Heart right ventricle (tissue), 16 donors: ENCODE measurements around the gene ATPAF1. TPM values are rescaled to one million over a fixed set of nuclear protein-coding genes. Genes with fewer than 3 reads are reported as not detected.

Experiments
- ATAC-seq, 8 donors: fragments of 200-7000 bp; cut with Tn5 transposase; one replicate each; pipeline ENCODE4 v1.9.1; 2020; ENCODE audit warnings: mild to moderate bottlenecking in 8 of 8, moderate library complexity in 8 of 8, moderate number of reproducible peaks in 1 of 8
- DNase-seq, 2 donors: peaks; one replicate each; pipeline ENCODE4 v3.0.0-alpha.2; 2020
- H3K27ac ChIP-seq, 10 donors: fragments of 200-600 bp; sonication (generic) in 2 of 10; one replicate each; pipeline versions ENCODE4 v1.5.0 to v1.8.0; 2020 to 2022; ENCODE audit warnings: mild to moderate bottlenecking in 3 of 10
- H3K27me3 ChIP-seq, 7 donors: fragments of 200-600 bp; one replicate each; pipeline ENCODE4 v1.8.0; 2021 to 2022; ENCODE audit warnings: mild to moderate bottlenecking in 2 of 7
- H3K36me3 ChIP-seq, 9 donors: fragments of 200-600 bp; sonication (generic) in 1 of 9; one replicate each; pipeline versions ENCODE4 v1.5.0 to v1.8.0; 2020 to 2022; ENCODE audit warnings: mild to moderate bottlenecking in 2 of 9
- H3K4me1 ChIP-seq, 9 donors: fragments of 200-600 bp; sonication (generic) in 1 of 9; one replicate each; pipeline versions ENCODE4 v1.5.0 to v1.8.0; 2020 to 2022; ENCODE audit warnings: mild to moderate bottlenecking in 4 of 9
- H3K4me3 ChIP-seq, 10 donors: fragments of 200-600 bp; sonication (generic) in 2 of 10; one replicate each; pipeline versions ENCODE4 v1.5.0 to v1.8.0; 2020 to 2022; ENCODE audit warnings: mild to moderate bottlenecking in 7 of 10, moderate library complexity in 2 of 10
- H3K9me3 ChIP-seq, 11 donors: fragments of 200-600 bp in 10 of 11; sonication (generic) in 2 of 11; one replicate each; pipeline versions ENCODE4 v1.5.0 to v1.8.0; 2013 to 2022; ENCODE audit warnings: mild to moderate bottlenecking in 2 of 11, control low read depth in 1 of 11, moderate library complexity in 1 of 11
- CTCF ChIP-seq, 9 donors: fragments of 200-600 bp; sonication (generic) in 2 of 9; IDR thresholded peaks; one replicate each; pipeline versions ENCODE4 v1.5.0 to v1.8.0; 2021 to 2022; ENCODE audit warnings: antibody characterized with exemption in 9 of 9, mild to moderate bottlenecking in 5 of 9, moderate library complexity in 1 of 9
- WGBS, 2 donors: extraction: QIAGEN DNeasy Blood & Tissue Kit; methylation state at CpG; one replicate each; pipeline ENCODE4 v1.1.7; 2013; ENCODE audit warnings: inconsistent platforms in 1 of 2; 5-methylcytosine and 5-hydroxymethylcytosine counted together
- intact Hi-C, 10 donors: fragments of 100-400 bp; cut with DNase I; formaldehyde crosslinking; loops; one replicate each; pipeline versions ENCODE4 v1.11.1 to v1.14.2; 2022
- polyA plus RNA-seq, 2 donors: library from polyadenylated mRNA; stranded (reverse); fragments of 200-250 nt; gene quantifications; one replicate each; pipeline ENCODE4 v1.2.3, GENCODE V29; 2013
- total RNA-seq, 10 donors: library from RNA; stranded (reverse); fragmentation: NEBNext Ultra II Directional in 3 of 10; extraction: Animal tissue kit (Norgen Biotek cat#: 25700) in 3 of 10; gene quantifications; one replicate each; pipeline versions ENCODE4 v1.2.1 to v1.2.4, GENCODE V29; 2021 to 2023
- donor health status: Arrhythmogenic right ventricular cardiomyopathy.
- donor health status: ischemic (EF 13 %, LVEDD 7.1; RV severe dilation, severe dysfunction).
- donor health status: healthy with polysubstance abuse.
- donor health status: DM: no; HTN: yes; CAD: no.
- donor health status: DM: no; HTN: no; CAD: no.
- donor health status: ischemic (EF 25% LVEDD 6.9; RV normal size, moderate dysfunction).
- donor health status: ischemic (EF 25% LVEDD 5.7; RV mildly dilated, moderate dysfunction).
- donor health status: healthy.
- donor health status: DM: yes; HTN: yes; CAD: no.
- donor health status: Ischemic cardiomyopathy.
- donor health status: ischemic (EF 35%, LVEDD 5.7; RV mildly dilated, moderate dysfunction).
- donor health status: nonischemic (EF 11% LVEDD 7.7; RV severe dilation, severe dysfunction).
- donor health status: DM: yes; HTN: yes; CAD: no.
- donor health status: PGD.
- donor health status: ischemic (EF 29% LVEDD 5.4; RV normal size, mild dysfunction).
- donor health status: nonischemic (EF 23%, LVEDD 6.1; RV moderate dilation, normal function).

ATPAF1 gene
- total and polyA plus RNA-seq, 12 donors: 80.5 to 271 (median 195) TPM

DNA sequence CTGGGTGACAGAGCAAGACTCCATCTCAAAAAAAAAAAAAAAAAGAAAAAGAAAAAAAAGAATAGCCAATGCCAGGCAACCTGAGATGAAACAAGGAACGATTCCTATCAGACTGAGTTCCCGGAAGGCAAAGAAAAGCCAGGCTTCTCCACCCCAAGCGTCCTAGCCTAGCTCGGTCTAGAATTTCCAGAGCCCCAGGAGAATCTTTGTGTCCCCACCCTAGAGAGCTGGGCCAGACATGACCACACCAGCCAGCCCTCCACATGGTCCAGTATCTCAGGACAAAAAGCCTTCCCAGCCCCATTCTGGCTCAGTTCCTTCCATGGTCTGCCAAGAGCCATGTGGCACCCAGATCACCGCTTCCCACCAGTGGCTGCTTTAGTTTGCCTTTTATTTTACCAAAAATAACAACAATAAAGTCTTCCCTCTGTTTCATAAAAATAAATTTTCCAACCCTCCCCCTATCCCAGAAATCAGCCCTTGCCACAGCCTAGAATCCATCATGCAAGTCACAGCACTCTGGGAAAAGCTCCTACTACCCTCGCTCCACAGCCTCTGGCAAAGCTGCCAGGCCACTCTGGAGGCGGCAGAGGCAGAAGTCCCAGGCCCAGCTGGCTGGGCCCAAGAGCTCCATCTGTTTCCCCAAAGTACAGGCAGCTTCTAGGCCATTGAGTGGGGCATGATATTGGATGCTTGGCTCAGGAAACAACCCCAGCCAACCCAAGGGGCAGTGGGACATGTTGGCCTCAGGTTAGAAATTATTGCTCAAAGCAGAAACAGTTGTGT lies 60.6 kb downstream of the ATPAF1 start:
- DNase-seq: peak; percentile 44 to 47
- peaks cover 13 to 67% (median 57%) of the 10 kb centered on the region in 9 donors for H3K4me1 ChIP-seq

DNA sequence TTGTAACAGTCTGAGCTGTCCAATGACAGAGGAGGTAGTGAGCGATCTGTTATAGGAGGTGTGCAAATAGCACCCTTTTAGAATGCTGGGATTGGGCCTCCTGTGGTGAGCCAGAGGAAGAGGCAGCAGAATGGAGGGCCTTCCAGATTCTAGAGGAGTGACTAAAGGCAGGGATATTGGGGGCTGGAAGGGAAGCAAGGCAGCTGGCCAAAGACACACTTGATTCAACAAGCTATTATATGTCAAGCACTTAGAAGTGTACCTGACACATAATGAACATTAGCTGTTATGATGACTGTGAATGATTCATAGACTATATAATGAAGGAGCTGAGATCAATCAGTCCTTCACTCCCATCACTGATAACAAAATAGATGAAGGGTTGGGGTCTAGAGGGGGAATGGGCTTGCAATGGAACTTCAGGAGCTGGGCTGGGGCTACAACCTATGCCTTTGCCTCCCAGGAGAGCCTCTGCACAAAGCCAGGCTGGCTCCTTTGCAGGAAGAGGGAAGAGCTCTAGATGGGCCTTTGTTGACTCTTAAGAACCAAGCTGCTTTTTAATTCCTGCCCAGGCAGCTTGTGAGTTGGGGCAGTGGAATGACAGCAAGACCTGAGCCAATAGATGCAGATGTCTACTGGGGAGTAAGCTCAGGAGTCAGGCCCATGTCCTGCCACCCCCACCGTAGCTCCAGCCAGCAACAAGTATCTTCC lies 61.8 kb downstream of the ATPAF1 start:
- ATAC-seq (no peak), DNase-seq (no peak)
- peak overlapping the region in 6 of 10 donors; percentile 1 to 80 (median 32) for H3K27ac ChIP-seq
- 94 to 98% methylated on average over 2 of the region's 2 CpGs for WGBS, 2 donors
- peaks cover 0 to 37% (median 24%) of the 10 kb centered on the region in 9 donors for H3K36me3 ChIP-seq
- H3K9me3 ChIP-seq: no peaks in the 10 kb centered on the region
- H3K4me3 ChIP-seq: no peak overlapping the region
- no peak for TF ChIP-seq CTCF (IDR thresholded peaks at IDR 0.05)
- no peaks in the 10 kb centered on the region for H3K27me3 ChIP-seq
- intact Hi-C loops: no loop called here
- peaks cover 7 to 66% (median 56%) of the 10 kb centered on the region in 9 donors for H3K4me1 ChIP-seq

More for the DNA sequence above, 60.6 kb downstream of the ATPAF1 start:
- Histone ChIP-seq H3K4me3 (no peak overlapping the region), H3K27me3 (no peaks in the 10 kb centered on the region), H3K36me3 (peaks cover 0 to 49% (median 30%) of the 10 kb centered on the region in 9 donors), H3K9me3 (no peaks in the 10 kb centered on the region), H3K27ac (peak overlapping the region in 9 of 10 donors; percentile 0 to 80 (median 49))
- ATAC-seq: peak in 5 of 8 donors; percentile 7 to 28 (median 15)
- intact Hi-C loops: no loop called here
- 56 to 72% methylated on average over 7 of the region's 7 CpGs for WGBS, 2 donors
- no peak for TF ChIP-seq CTCF (IDR thresholded peaks at IDR 0.05)

GRCh38 chr1:46605232-46605631 lies 62.9 kb downstream of the ATPAF1 start:
- Histone ChIP-seq H3K36me3 (peaks cover 0 to 26% (median 22%) of the 10 kb centered on the region in 9 donors), H3K27me3 (no peaks in the 10 kb centered on the region), H3K4me1 (peaks cover 7 to 69% (median 58%) of the 10 kb centered on the region in 9 donors), H3K27ac (peak overlapping the region in 3 of 10 donors; percentile 78 to 94 (median 88)), H3K4me3 (peak overlapping the region in 1 of 10 donors; percentile 79), H3K9me3 (no peaks in the 10 kb centered on the region)
- intact Hi-C loops: no loop called here
- ATAC-seq (no peak), DNase-seq (no peak)
- WGBS, 2 donors: 78 to 87% methylated on average over 2 of the region's 2 CpGs
- no peak for TF ChIP-seq CTCF (IDR thresholded peaks at IDR 0.05)

DNA sequence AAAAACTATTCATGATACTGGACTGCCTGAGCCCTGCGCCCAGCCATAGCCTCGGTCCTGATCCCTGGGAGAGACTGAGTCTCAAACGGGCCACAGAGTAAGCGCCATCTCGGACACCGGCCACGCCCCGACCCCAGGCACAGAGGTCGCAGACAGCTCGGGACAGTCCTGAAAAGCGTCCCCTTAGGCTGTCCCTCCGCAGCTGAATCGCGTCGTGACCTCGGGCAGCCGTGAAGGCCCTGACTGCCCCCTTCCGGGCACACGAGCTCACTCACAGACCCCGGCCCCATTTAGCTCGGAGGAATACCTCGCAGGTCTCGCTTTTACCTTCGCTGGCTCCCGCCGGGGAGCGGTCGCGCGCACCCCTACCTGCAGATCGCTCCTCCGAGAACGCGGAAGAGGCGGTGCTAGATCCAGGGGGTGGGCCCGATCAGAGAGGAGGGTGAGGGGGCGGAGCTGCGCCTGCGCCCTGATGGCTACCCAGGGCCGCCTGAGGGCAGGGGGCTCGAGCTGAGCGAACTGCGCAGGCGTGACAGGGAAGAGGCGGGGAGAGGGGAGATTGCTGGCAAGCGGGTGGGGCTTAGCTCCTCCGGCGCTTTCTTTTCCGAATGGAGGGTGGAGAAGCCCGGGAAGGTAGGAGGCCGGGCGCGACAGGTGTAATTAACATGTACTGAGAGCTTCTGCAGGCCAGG lies 64.2 kb downstream of the ATPAF1 start, which contains the start of gene MKNK1:
Gene MKNK1 (minus strand): TSS at position 411 of the 692 bp plus-strand sequence. CDS start 20,941 bp downstream, outside the sequence.
- Histone ChIP-seq H3K27me3 (no peaks in the 10 kb centered on the region), H3K9me3 (no peaks in the 10 kb centered on the region), H3K4me1 (peaks cover 7 to 82% (median 68%) of the 10 kb centered on the region in 9 donors), H3K36me3 (peaks cover 0 to 13% (median 10%) of the 10 kb centered on the region in 9 donors), H3K27ac (peak within 1 kb of the TSS in 9 of 10 donors; percentile 74 to 94 (median 82)), H3K4me3 (peak within 1 kb of the TSS; percentile 79 to 97 (median 84))
- intact Hi-C loops: no loop called here
- ATAC-seq: peak; percentile 97 to 99 (median 97)
- peak in 4 of 9 donors; percentile 32 to 45 (median 38) for TF ChIP-seq CTCF (IDR thresholded peaks at IDR 0.05)
- WGBS, 2 donors: 0 to 1% methylated on average over 53 of the region's 53 CpGs
- DNase-seq: peak; percentile 97 to 99
